Dendritic cell treated with granulocyte-macrophage colony-stimulating factor and Interleukin-4, amounts not matched to agents 40 ng/mL and 50 ng/mL, for 4 days (primary cell): ENCODE measurements around the gene SFPQ.
"Not testable (repeated sequence)": the region's sequence is repeated elsewhere in the genome, so short reads cannot be mapped to it uniquely, and the experiment has no call there.

ENCODE experiments used
- H3K27ac Mint-ChIP-seq: one replicate; pipeline ENCODE4 v1.8.0; 2022; ENCODE audit warnings: mild to moderate bottlenecking, mixed read lengths
- H3K27me3 Mint-ChIP-seq: one replicate; pipeline ENCODE4 v1.8.0; 2022; ENCODE audit warnings: mild to moderate bottlenecking, mixed read lengths
- H3K36me3 Mint-ChIP-seq: one replicate; pipeline ENCODE4 v1.8.0; 2022; ENCODE audit warnings: low read depth, mixed read lengths
- H3K4me1 Mint-ChIP-seq: one replicate; pipeline ENCODE4 v1.8.0; 2022; ENCODE audit warnings: low read depth, mixed read lengths
- H3K4me3 Mint-ChIP-seq: one replicate; pipeline ENCODE4 v1.8.0; 2022; ENCODE audit warnings: mild to moderate bottlenecking, moderate library complexity, mixed read lengths
- H3K9me3 Mint-ChIP-seq: one replicate; pipeline ENCODE4 v1.8.0; 2022; ENCODE audit warnings: mixed read lengths
- intact Hi-C: fragments of 100-400 bp; cut with micrococcal nuclease; formaldehyde crosslinking; loops from one replicate; pipeline ENCODE4 v1.15.0; 2022

The SFPQ gene

GRCh38 chr1:35192853-35193664 is at the start of gene SFPQ:
Gene SFPQ (minus strand): TSS chr1:35193145. CDS start chr1:35193049, 96 bp downstream.
- Mint-ChIP-seq H3K9me3 (no peaks in the 10 kb centered on the region), H3K4me3 (peak within 1 kb of the TSS; percentile 93), H3K4me1 (peaks cover 46% of the 10 kb centered on the region), H3K27me3 (no peaks in the 10 kb centered on the region), H3K27ac (peak within 1 kb of the TSS; percentile 99), H3K36me3 (peaks cover 50% of the 10 kb centered on the region)
- intact Hi-C loops: loop anchor here (2.0 kb wide), 2 partner anchors 76 to 162 kb away; partner anchors contain the start of genes ZMYM4 and ZMYM6

GRCh38 chr1:35236772-35237171 is 43.8 kb upstream of the SFPQ start:
- H3K4me1 Mint-ChIP-seq, H3K36me3 Mint-ChIP-seq, intact Hi-C loops, H3K27ac Mint-ChIP-seq, H3K4me3 Mint-ChIP-seq, H3K27me3 Mint-ChIP-seq, H3K9me3 Mint-ChIP-seq: not testable (repeated sequence)

- Mint-ChIP-seq H3K27ac (no peak overlapping the region), H3K27me3 (no peaks in the 10 kb centered on the region), H3K4me1 (no peaks in the 10 kb centered on the region), H3K9me3 (no peaks in the 10 kb centered on the region), H3K36me3 (no peaks in the 10 kb centered on the region), H3K4me3 (no peak overlapping the region)
- intact Hi-C loops: no loop called here
Measured at GRCh38 chr1:35231287-35231686, 38.3 kb upstream of the SFPQ start.

GRCh38 chr1:35229587-35230360 is 36.8 kb upstream of the SFPQ start:
- Mint-ChIP-seq H3K4me1 (no peaks in the 10 kb centered on the region), H3K27me3 (no peaks in the 10 kb centered on the region), H3K9me3 (no peaks in the 10 kb centered on the region), H3K27ac (no peak overlapping the region), H3K4me3 (no peak overlapping the region), H3K36me3 (no peaks in the 10 kb centered on the region)
- intact Hi-C loops: no loop called here

- no peaks in the 10 kb centered on the region for H3K36me3 Mint-ChIP-seq
- no peak overlapping the region for H3K4me3 Mint-ChIP-seq
- H3K27ac Mint-ChIP-seq: no peak overlapping the region
- no peaks in the 10 kb centered on the region for H3K4me1 Mint-ChIP-seq
- H3K9me3 Mint-ChIP-seq: no peaks in the 10 kb centered on the region
- H3K27me3 Mint-ChIP-seq: no peaks in the 10 kb centered on the region
- intact Hi-C loops: no loop called here
Measured at GRCh38 chr1:35226546-35226945, 33.6 kb upstream of the SFPQ start.

- no peak overlapping the region for H3K4me3 Mint-ChIP-seq
- H3K4me1 Mint-ChIP-seq: no peaks in the 10 kb centered on the region
- no peak overlapping the region for H3K27ac Mint-ChIP-seq
- no peaks in the 10 kb centered on the region for H3K27me3 Mint-ChIP-seq
- H3K9me3 Mint-ChIP-seq: no peaks in the 10 kb centered on the region
- intact Hi-C loops: no loop called here
- no peaks in the 10 kb centered on the region for H3K36me3 Mint-ChIP-seq
Measured at GRCh38 chr1:35223084-35223630, 30.2 kb upstream of the SFPQ start.

- no peaks in the 10 kb centered on the region for H3K4me1 Mint-ChIP-seq
- intact Hi-C loops: no loop called here
- no peaks in the 10 kb centered on the region for H3K9me3 Mint-ChIP-seq
- H3K36me3 Mint-ChIP-seq: no peaks in the 10 kb centered on the region
- no peak overlapping the region for H3K4me3 Mint-ChIP-seq
- no peaks in the 10 kb centered on the region for H3K27me3 Mint-ChIP-seq
- H3K27ac Mint-ChIP-seq: no peak overlapping the region
Measured at GRCh38 chr1:35222322-35223083, 29.6 kb upstream of the SFPQ start.

- Mint-ChIP-seq H3K27me3 (no peaks in the 10 kb centered on the region), H3K4me1 (no peaks in the 10 kb centered on the region), H3K4me3 (no peak overlapping the region), H3K9me3 (no peaks in the 10 kb centered on the region), H3K36me3 (no peaks in the 10 kb centered on the region), H3K27ac (no peak overlapping the region)
- intact Hi-C loops: no loop called here
Measured at GRCh38 chr1:35220976-35221375, 28.0 kb upstream of the SFPQ start.

GRCh38 chr1:35215346-35215745 is 22.4 kb upstream of the SFPQ start:
- no peaks in the 10 kb centered on the region for H3K9me3 Mint-ChIP-seq

GRCh38 chr1:35211120-35211414 is 18.1 kb upstream of the SFPQ start:
- no peaks in the 10 kb centered on the region for H3K27me3 Mint-ChIP-seq
- no peaks in the 10 kb centered on the region for H3K36me3 Mint-ChIP-seq
- no peak overlapping the region for H3K27ac Mint-ChIP-seq
- no peaks in the 10 kb centered on the region for H3K4me1 Mint-ChIP-seq
- H3K9me3 Mint-ChIP-seq: no peaks in the 10 kb centered on the region
- intact Hi-C loops: no loop called here
- H3K4me3 Mint-ChIP-seq: no peak overlapping the region

More at GRCh38 chr1:35215346-35215745, 22.4 kb upstream of the SFPQ start:
- intact Hi-C loops: no loop called here
- Mint-ChIP-seq H3K27ac (no peak overlapping the region), H3K4me3 (no peak overlapping the region), H3K27me3 (no peaks in the 10 kb centered on the region), H3K4me1 (no peaks in the 10 kb centered on the region), H3K36me3 (no peaks in the 10 kb centered on the region)

GRCh38 chr1:35210321-35211119 is 17.6 kb upstream of the SFPQ start:
- Mint-ChIP-seq H3K36me3 (no peaks in the 10 kb centered on the region), H3K4me1 (no peaks in the 10 kb centered on the region), H3K4me3 (no peak overlapping the region), H3K27ac (no peak overlapping the region), H3K27me3 (no peaks in the 10 kb centered on the region), H3K9me3 (no peaks in the 10 kb centered on the region)
- intact Hi-C loops: no loop called here

GRCh38 chr1:35203295-35203694 is 10.3 kb upstream of the SFPQ start:
- Mint-ChIP-seq H3K9me3 (no peaks in the 10 kb centered on the region), H3K4me1 (no peaks in the 10 kb centered on the region), H3K27me3 (no peaks in the 10 kb centered on the region), H3K27ac (no peak overlapping the region), H3K4me3 (no peak overlapping the region), H3K36me3 (no peaks in the 10 kb centered on the region)
- intact Hi-C loops: loop anchor here (10.0 kb wide), 1 partner anchor 572 kb away; no protein-coding TSS in a partner anchor

GRCh38 chr1:35202048-35202719 is 9.2 kb upstream of the SFPQ start:
- Mint-ChIP-seq H3K27me3 (no peaks in the 10 kb centered on the region), H3K27ac (no peak overlapping the region), H3K9me3 (no peaks in the 10 kb centered on the region), H3K4me1 (no peaks in the 10 kb centered on the region), H3K4me3 (no peak overlapping the region), H3K36me3 (no peaks in the 10 kb centered on the region)
- intact Hi-C loops: loop anchor here (1.0 to 10.0 kb wide), 2 partner anchors 96 to 573 kb away; no protein-coding TSS in a partner anchor
